Breast epithelium (tissue), 3 donors: ENCODE data around the gene ERN2. TPM values are rescaled to one million over a fixed set of nuclear protein-coding genes. Genes with fewer than 3 reads are reported as not detected.

Experiments used
- total RNA-seq, 3 donors: library from RNA; depleted of rRNA; stranded (reverse); fragments of >200 nt; gene quantifications; one replicate each; pipeline ENCODE4 v1.1.0, GENCODE V29; 2016

ERN2 gene
- total RNA-seq, 3 donors from 2014 or later, result 0.33 TPM; not detected in 2

Other genes with a start within 250 kb of the ERN2 start
- gene GGA2, start 202.7 kb downstream of the ERN2 start, total RNA-seq, result 10 to 100 TPM; 42.9 to 72.0 (median 61.9) TPM
- 10 to 100 TPM; 22.4 to 25.9 (median 25.0) TPM for gene EARS2, start 155.9 kb downstream of the ERN2 start, total RNA-seq
- 10 to 100 TPM; 59.0 to 90.6 (median 65.2) TPM for gene UBFD1, start 155.5 kb downstream of the ERN2 start, total RNA-seq
- gene NDUFAB1, start 116.9 kb downstream of the ERN2 start, total RNA-seq, result 10 to 100 TPM; 59.4 to 75.1 (median 64.6) TPM
- gene PALB2, start 71.9 kb downstream of the ERN2 start, total RNA-seq, result 10 to 100 TPM; 10.4 to 18.6 (median 10.5) TPM
- gene DCTN5, start 71.8 kb downstream of the ERN2 start, total RNA-seq, result 10 to 100 TPM; 29.5 to 41.8 (median 41.3) TPM
- gene PLK1, start 34.3 kb downstream of the ERN2 start, total RNA-seq, result 1 to 10 TPM in 2 of 3 donors, under 1 TPM in 1; 0.66 to 4.3 (median 1.3) TPM
- gene CHP2, start 41.8 kb upstream of the ERN2 start, total RNA-seq, result under 1 TPM in 2 of 3 donors, not detected in 1; 0.16 to 0.33 TPM
- 1 to 10 TPM; 1.3 to 5.3 (median 4.7) TPM for gene PRKCB, start 122.8 kb upstream of the ERN2 start, total RNA-seq